Prostate gland (tissue), 2 donors: Measurements from ENCODE around the gene SULT6B1. TPM values are rescaled to one million over a fixed set of nuclear protein-coding genes. Genes with fewer than 3 reads are reported as not detected.

Source experiments
- DNase-seq: peaks from one replicate; pipeline ENCODE4 v3.0.0-alpha.2; 2019; ENCODE audit warnings: low spot score
- H3K27ac ChIP-seq, 2 donors: fragments of 200-600 bp; sonication (generic); 2 replicates each; pipeline ENCODE4 v1.5.1; 2017 to 2019
- H3K27me3 ChIP-seq: fragments of 200-600 bp; sonication (generic); replicated peaks from 2 replicates; pipeline ENCODE4 v1.5.1; 2019; ENCODE audit not compliant: insufficient read depth
- H3K36me3 ChIP-seq, 2 donors: fragments of 200-600 bp; sonication (generic); 1 replicate in 1 of 2; 2 replicates in 1 of 2; pipeline versions ENCODE4 v1.5.1 to v1.8.1; 2017 to 2019
- H3K4me1 ChIP-seq: fragments of 200-600 bp; sonication (generic); replicated peaks from 2 replicates; pipeline ENCODE4 v1.5.1; 2019
- H3K4me3 ChIP-seq, 2 donors: fragments of 200-600 bp; sonication (generic); 2 replicates each; pipeline ENCODE4 v1.5.1; 2017 to 2019
- H3K9me3 ChIP-seq: fragments of 200-600 bp; sonication (generic); 2 replicates; pipeline ENCODE4 v1.5.1; 2017
- POLR2A ChIP-seq: fragments of 450-650 bp; IDR thresholded peaks from one replicate; pipeline ENCODE4 v1.6.1; 2016; ENCODE audit warnings: antibody characterized with exemption, mild to moderate bottlenecking
- POLR2AphosphoS5 ChIP-seq: sonication (generic); formaldehyde crosslinking; IDR thresholded peaks from one replicate; pipeline ENCODE4 v1.6.1; 2017; ENCODE audit warnings: antibody characterized with exemption
- WGBS: methylation state at CpG from one replicate; pipeline ENCODE4 v1.1.5; 2018; 5-methylcytosine and 5-hydroxymethylcytosine counted together
- intact Hi-C: fragments of 100-400 bp; cut with DNase I; formaldehyde crosslinking; loops from one replicate; pipeline ENCODE4 v1.14.2; 2022
- total RNA-seq, 2 donors: library from RNA; depleted of rRNA; stranded (reverse); fragments of >200 nt; gene quantifications; one replicate each; pipeline ENCODE4 v1.1.0, GENCODE V29; 2016
- TF ChIP-seq, protein P1 (sequence below), 4 experiments: fragments of 200-600 bp in 2 of 4; fragments of 450-650 bp in 2 of 4; sonication (generic) in 2 of 4; IDR thresholded peaks; 1 replicate in 3 of 4; 2 replicates in 1 of 4; pipeline ENCODE4 v1.5.1; 2016 to 2019; ENCODE audit warnings: antibody characterized with exemption in 4 of 4, mild to moderate bottlenecking in 2 of 4, moderate library complexity in 2 of 4

The SULT6B1 gene
- total RNA-seq, 2 donors from 2014 or later = not detected

DNA sequence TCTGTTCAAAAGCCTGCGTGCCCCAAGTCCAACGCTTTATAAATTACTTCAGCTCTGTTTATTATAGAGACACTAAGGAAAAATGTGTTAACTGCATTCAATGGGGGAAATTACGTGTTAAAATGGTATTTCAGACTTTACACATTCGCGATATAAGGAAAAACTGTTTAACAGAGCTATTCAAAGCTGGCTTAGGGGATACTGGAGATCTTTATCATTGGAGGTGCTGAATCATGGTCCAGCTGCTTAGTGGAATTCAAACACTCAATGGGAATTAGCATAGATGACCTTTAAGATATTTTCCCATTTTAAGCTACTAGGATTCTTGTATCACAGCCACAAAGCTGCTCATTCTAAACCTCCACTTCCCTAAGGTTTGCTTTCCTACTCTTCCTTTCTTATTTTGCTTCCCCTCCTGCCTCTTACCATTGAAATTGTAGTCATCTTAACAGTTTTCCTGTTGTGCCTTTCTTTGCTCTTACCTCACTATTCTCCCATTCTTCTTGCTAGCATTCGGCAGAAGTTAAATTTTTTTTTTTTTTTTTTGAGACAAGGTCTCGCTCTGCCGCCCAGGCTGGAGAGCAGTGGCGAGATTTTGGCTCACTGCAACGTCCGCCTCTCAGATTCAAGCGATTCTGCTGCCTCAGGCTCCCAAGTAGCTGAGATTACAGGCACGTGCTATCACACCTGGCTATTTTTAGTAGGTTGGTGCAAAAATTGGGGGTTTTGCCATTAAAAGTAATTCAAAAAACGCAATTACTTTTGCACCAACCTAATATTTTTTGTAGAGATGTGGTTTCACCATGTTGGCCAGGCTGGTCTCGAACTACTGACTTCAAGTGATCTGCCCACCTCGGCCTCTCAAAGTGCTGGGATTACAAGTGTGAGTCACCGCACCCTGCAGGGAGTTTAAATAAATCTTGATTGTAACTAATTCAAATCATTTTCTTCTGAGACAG, 6.5 kb downstream of the SULT6B1 start:
- no peaks in the 10 kb centered on the region for H3K36me3 ChIP-seq
- H3K27ac ChIP-seq = no peak overlapping the region
- no peak overlapping the region for H3K4me3 ChIP-seq
- H3K4me1 ChIP-seq = no peaks in the 10 kb centered on the region
- no peak for DNase-seq
- 73% methylated on average over 17 of the region's 17 CpGs for WGBS
- intact Hi-C loops = no loop called here
- H3K9me3 ChIP-seq = no peaks in the 10 kb centered on the region
- TF ChIP-seq POLR2AphosphoS5 = no peak
- TF ChIP-seq POLR2A = no peak
- TF ChIP-seq, protein P1, sequence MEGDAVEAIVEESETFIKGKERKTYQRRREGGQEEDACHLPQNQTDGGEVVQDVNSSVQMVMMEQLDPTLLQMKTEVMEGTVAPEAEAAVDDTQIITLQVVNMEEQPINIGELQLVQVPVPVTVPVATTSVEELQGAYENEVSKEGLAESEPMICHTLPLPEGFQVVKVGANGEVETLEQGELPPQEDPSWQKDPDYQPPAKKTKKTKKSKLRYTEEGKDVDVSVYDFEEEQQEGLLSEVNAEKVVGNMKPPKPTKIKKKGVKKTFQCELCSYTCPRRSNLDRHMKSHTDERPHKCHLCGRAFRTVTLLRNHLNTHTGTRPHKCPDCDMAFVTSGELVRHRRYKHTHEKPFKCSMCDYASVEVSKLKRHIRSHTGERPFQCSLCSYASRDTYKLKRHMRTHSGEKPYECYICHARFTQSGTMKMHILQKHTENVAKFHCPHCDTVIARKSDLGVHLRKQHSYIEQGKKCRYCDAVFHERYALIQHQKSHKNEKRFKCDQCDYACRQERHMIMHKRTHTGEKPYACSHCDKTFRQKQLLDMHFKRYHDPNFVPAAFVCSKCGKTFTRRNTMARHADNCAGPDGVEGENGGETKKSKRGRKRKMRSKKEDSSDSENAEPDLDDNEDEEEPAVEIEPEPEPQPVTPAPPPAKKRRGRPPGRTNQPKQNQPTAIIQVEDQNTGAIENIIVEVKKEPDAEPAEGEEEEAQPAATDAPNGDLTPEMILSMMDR (IDR thresholded peaks at IDR 0.05) = no peak
- H3K27me3 ChIP-seq = no peaks in the 10 kb centered on the region

DNA sequence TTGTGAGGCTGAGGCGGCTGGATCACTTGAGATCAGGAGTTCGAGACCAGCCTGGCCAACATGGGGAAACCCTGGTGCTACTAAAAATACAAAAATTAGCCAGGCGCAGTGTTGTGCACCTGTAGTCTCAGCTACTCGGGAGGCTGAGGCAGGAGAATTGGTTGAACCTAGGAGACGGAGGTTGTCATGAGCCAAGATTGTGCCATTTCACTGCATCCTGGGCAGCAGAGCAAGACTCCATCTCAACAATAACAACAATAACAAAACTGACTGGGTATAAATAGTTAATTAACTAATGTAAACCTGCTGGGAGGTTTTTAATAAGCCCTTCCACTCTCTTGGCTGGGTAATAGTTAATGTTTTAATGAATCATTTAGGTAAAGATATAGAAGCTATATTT, 7.8 kb downstream of the SULT6B1 start:
- H3K27ac ChIP-seq = peak overlapping the region in 1 of 2 donors; percentile 53
- no peaks in the 10 kb centered on the region for H3K9me3 ChIP-seq
- H3K27me3 ChIP-seq = no peaks in the 10 kb centered on the region
- TF ChIP-seq, protein P1 (IDR thresholded peaks at IDR 0.05) = no peak
- TF ChIP-seq POLR2AphosphoS5 = no peak
- intact Hi-C loops = no loop called here
- 96% methylated on average over 5 of the region's 5 CpGs for WGBS
- no peaks in the 10 kb centered on the region for H3K36me3 ChIP-seq
- H3K4me3 ChIP-seq = no peak overlapping the region
- H3K4me1 ChIP-seq = no peaks in the 10 kb centered on the region
- no peak for DNase-seq

DNA sequence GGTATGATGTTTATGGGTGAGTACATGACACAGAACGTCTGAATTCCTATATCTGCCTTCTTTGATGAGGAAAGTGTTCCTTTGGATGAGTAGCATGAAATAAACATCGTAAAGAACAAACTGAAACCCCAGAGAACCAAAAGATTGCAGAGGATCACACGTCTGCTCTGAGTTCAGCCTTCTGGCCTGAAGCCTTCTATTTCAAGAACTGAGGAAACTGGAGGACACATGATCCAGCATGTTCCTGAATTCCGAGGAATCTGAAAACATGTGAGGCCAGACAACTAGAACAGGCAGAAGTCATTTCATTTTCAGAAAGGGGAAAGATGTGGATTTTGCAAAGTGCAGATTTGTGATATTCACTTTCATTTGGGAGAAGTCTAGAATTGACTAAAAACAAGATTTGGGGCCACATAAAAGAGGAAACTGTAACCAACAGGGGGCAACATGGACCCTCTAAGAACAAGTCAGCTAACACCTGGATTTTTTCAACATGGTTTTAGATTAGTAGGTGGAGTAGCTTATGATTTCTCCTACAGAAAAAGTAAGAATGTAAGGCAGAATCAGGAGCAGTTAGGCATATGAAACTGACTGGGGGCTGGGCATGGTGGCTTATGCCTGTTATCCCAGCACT, 8.3 kb downstream of the SULT6B1 start:
- TF ChIP-seq POLR2AphosphoS5 (peak; percentile 76), POLR2A (no peak)
- DNase-seq = peak; percentile 31
- H3K27me3 ChIP-seq = no peaks in the 10 kb centered on the region
- H3K27ac ChIP-seq = peak overlapping the region; percentile 15 to 53
- intact Hi-C loops = no loop called here
- no peaks in the 10 kb centered on the region for H3K4me1 ChIP-seq
- 10% methylated on average over 4 of the region's 4 CpGs for WGBS
- no peak overlapping the region for H3K4me3 ChIP-seq
- H3K36me3 ChIP-seq = no peaks in the 10 kb centered on the region
- no peaks in the 10 kb centered on the region for H3K9me3 ChIP-seq

DNA sequence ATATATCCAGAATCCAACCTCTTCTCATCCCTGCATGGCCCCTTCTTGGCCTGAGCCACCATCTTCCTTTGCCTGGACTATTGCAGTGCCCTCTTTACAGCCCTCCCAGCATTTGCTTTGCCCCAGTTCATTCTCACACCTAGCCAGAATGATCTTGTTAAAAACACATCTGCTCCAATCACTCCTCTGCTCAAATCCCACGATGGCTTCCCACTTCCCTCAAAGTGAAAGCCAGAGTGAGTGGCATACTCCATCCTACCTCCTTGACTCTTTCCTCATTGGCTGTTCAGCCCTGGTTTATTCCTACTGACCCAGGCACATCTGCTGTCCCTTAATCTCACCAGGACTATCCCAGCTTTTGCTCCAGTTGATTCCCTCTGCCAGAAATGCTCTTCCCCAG, 14.7 kb downstream of the SULT6B1 start:
- DNase-seq = no peak
- WGBS = 88% methylated on average over 1 of the region's 1 CpG
- no peaks in the 10 kb centered on the region for H3K27me3 ChIP-seq
- no peaks in the 10 kb centered on the region for H3K4me1 ChIP-seq
- H3K36me3 ChIP-seq = no peaks in the 10 kb centered on the region
- H3K9me3 ChIP-seq = no peaks in the 10 kb centered on the region
- TF ChIP-seq, protein P1 (IDR thresholded peaks at IDR 0.05) = no peak
- no peak overlapping the region for H3K4me3 ChIP-seq
- intact Hi-C loops = no loop called here
- H3K27ac ChIP-seq = no peak overlapping the region

DNA sequence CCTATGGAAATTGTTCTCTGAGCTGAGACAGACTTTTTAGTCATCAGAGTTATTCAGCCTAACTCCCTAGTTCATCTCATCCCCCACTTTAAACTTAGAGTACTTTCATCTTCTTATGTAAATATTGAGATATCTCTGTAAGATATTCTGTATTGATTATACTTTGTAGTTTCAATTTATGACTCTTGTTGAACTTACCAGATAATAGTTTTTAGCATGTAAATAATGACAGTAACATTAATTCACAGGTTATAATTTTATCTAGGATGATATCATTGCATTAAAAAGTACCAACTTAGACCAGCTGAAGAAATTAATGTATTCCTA, 16.9 kb downstream of the SULT6B1 start:
- H3K36me3 ChIP-seq = no peaks in the 10 kb centered on the region
- TF ChIP-seq POLR2AphosphoS5 (no peak), POLR2A (no peak)
- TF ChIP-seq, protein P1 (IDR thresholded peaks at IDR 0.05) = no peak
- no peak overlapping the region for H3K4me3 ChIP-seq
- no peak overlapping the region for H3K27ac ChIP-seq
- H3K4me1 ChIP-seq = no peaks in the 10 kb centered on the region
- intact Hi-C loops = no loop called here
- no peaks in the 10 kb centered on the region for H3K9me3 ChIP-seq
- H3K27me3 ChIP-seq = no peaks in the 10 kb centered on the region
- no peak for DNase-seq
